IMR-90 (cell line): ENCODE measurements around the gene PEX11G. TPM values are rescaled to one million over a fixed set of nuclear protein-coding genes. Genes with fewer than 3 reads are reported as not detected.

ENCODE experiments used
- polyA plus RNA-seq, 3 experiments: library from polyadenylated mRNA; depleted of rRNA; stranded (reverse); fragments of >200 nt; gene quantifications; 2 replicates each; pipeline ENCODE4 v1.2.3, GENCODE V29; 2012; ENCODE audit warnings: low replicate concordance in 1 of 3
- total RNA-seq: library from RNA; depleted of rRNA; stranded (reverse); fragments of >200 nt; gene quantifications from 2 replicates; pipeline ENCODE4 v1.2.3, GENCODE V29; 2012
- TF ChIP-seq, protein P1 (sequence below): fragments of 150-350 bp; IDR thresholded peaks from 2 replicates; pipeline ENCODE4 v1.6.1; 2016; ENCODE audit warnings: low read depth, mild to moderate bottlenecking, low read length, moderate library complexity, borderline replicate concordance

PEX11G gene
- total and polyA plus RNA-seq, 2 of the 4 experiments (the other 2 are of a cell fraction) = 0.72 to 1.7 TPM

DNA sequence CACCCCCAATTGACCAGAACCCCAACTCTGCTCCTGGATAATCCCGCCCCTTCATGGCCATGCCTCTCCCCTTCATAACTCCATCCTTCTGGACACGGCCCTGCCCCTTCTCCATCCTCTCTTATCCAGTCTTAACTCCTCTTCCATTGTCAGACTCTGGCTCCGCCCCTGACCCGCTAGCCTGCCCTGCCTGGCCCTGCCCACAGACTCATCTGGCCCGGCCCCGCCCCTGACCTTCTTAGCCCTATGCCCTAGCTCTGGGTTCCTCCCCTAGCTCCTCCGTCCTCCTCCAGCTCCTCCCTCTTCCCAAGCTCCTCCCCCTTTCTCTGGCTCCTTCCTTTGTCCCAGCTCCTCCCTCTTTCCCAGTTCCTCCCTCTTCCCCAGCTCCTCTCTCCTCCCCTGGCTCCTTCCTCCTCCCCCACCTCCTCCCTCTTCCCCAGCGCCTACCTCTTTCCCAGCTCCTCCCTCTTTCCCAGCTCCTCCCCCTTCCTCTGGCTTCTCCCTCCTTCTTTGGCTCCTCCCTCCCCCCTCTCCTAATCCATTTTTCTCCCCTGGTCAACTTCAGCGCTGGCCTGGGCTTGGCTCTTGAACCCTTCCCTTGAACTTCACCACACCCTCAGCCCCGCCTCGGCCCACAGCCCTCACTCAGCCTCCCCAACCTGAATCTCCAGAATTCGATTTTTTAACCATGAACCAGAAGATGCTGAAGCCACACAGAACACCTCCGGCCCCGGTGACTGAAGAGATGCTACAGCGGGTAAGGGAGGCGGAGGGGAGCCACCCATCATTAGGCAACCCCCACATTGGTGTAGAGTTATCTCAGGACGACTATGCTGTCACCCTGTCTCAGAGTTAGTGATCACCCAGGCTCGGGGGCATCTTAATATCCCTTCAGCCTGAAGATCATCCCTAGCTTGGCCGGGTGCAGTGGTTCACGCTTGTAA is 17.8 kb upstream of the PEX11G start (continued):
- TF ChIP-seq, protein P1, sequence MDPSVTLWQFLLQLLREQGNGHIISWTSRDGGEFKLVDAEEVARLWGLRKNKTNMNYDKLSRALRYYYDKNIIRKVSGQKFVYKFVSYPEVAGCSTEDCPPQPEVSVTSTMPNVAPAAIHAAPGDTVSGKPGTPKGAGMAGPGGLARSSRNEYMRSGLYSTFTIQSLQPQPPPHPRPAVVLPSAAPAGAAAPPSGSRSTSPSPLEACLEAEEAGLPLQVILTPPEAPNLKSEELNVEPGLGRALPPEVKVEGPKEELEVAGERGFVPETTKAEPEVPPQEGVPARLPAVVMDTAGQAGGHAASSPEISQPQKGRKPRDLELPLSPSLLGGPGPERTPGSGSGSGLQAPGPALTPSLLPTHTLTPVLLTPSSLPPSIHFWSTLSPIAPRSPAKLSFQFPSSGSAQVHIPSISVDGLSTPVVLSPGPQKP = no peak
